GM18505 (cell line): ENCODE results near the gene MYMK.

Source experiments
- ATAC-seq: cut with Tn5 transposase; IDR thresholded peaks from one replicate; pipeline ENCODE4 v1.9.1; 2021; ENCODE audit not compliant: unreplicated experiment
- POLR2A ChIP-seq: IDR thresholded peaks from 4 replicates; pipeline ENCODE4 v1.6.1; 2011; ENCODE audit warnings: borderline replicate concordance; ENCODE audit not compliant: insufficient read depth, insufficient read length; ENCODE audit errors: extremely low read depth

The MYMK gene

GRCh38 chr9:133524146-133524545 is 613 bp downstream of the MYMK start:
- no peak for TF ChIP-seq POLR2A
- no peak for ATAC-seq

GRCh38 chr9:133523106-133523505 is 1.7 kb downstream of the MYMK start:
- ATAC-seq, result no peak
- no peak for TF ChIP-seq POLR2A

- no peak for TF ChIP-seq POLR2A
- ATAC-seq, result no peak
These were observed 2.5 kb downstream of the MYMK start for GRCh38 chr9:133522073-133522910.

- no peak for ATAC-seq
- TF ChIP-seq POLR2A, result no peak
These were observed 3.4 kb downstream of the MYMK start for GRCh38 chr9:133521122-133522072.

- no peak for TF ChIP-seq POLR2A
- no peak for ATAC-seq
These were observed 4.5 kb downstream of the MYMK start for GRCh38 chr9:133520121-133520835.

DNA sequence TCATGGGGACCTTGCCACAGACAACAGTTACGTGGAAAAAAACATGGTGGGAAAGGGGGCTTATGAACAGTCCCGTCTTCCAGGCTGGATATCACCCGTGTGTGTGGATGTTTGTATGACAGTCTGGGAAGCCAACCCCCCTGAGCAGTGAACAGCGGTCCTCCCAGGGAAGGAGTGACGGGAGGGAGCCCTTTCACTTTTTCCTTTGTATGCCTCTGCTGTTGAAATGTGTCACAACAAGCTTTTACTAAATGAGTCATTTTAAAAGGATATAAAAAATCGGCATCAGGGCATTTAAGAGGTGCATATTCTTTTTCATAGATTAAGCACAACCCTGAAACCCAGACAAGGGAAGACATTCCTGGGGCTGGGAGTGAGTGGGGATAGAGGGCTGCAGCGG is 5.1 kb downstream of the MYMK start:
- TF ChIP-seq POLR2A, result no peak
- no peak for ATAC-seq

- no peak for TF ChIP-seq POLR2A
- ATAC-seq, result no peak
These were observed 5.9 kb downstream of the MYMK start for GRCh38 chr9:133518706-133519449.

GRCh38 chr9:133518200-133518599 is 6.6 kb downstream of the MYMK start:
- no peak for TF ChIP-seq POLR2A
- no peak for ATAC-seq

DNA sequence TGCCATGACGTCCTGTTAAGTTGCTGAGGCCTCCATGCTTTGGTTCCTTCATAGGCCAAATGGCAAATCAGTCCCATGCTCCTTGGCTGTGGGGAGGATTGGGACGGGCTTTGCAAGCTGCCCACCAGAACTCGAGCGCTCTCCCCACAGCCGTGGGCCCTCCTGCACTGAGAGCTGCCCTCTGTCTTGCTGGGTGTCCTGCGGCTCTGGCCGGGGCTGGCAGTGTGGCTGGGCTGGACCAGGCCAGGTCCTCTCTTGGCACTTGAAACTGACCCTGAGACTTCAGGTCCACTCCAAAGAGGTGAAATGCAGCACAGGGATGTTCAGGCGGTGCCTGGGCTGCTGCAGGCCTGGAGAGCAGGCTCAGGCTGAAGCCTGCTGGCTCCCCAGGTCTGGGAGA is 7.0 kb downstream of the MYMK start:
- no peak for ATAC-seq

GRCh38 chr9:133516961-133517350 is 7.8 kb downstream of the MYMK start:
- no peak for TF ChIP-seq POLR2A
- ATAC-seq, result no peak

More for the DNA sequence above, 7.0 kb downstream of the MYMK start:
- no peak for TF ChIP-seq POLR2A

DNA sequence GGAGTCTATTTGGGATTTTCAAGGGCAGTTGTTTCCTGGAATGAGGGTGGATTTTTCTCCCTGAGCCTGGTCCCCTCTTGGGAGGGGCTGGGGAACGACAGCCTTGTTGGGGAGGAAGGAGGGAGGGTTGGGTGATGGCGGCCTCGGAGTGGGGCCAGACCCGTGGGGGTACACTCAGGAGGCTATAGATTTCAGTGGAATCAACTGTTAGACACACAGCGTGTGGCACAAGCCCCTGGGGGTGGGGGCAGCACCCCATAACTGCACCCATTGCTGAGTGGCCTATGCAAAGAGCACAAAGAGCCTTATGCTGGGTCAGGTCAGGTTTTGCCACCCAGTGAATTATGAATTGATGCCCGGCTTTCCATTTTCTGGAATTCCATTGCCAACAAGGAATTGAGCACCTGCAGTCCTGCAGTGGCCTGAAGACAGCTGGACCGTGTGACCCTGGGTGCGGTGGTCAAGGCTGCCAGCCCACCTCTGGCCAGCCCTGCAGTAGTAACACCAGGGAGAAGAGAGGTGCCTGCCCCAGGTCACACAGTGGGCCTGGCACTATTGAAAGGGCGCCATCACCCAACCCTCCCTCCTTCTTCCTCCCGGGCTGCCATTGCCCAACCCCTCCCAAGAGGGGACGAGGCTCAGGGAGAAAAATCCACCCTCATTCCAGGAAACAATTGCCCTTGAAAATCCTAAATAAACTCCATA is 8.4 kb downstream of the MYMK start:
- TF ChIP-seq POLR2A, result no peak
- ATAC-seq, result no peak

DNA sequence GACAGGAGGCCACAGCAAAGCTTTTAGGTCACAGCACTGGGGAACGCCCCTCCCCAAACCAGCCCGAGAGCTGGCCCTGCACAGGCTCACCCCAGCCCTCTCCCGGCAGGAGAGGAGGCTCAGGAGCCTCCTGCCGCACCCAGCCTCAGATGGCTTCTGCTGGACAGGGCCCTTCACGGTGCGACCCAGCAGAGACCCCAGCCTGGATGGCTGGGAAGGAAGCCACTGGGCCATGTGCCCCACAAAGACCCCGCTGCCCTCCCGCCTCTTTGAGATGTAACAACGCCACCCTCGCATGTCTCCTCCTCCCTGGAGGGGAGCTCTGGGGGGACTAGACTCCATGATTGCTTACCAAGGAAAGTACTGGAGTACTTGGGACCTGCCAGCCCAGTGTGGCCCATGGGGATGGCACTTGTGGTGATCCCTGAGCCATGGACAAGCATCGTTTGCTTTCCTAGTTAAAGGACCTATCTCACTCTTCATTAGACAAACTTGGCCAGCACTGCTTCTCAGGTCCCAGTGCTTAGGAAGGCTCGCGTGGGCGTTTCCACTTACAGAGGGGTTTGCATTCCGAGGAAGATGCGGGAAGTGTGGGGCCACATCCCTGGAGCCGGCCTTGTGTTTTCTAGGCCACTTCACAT is 9.0 kb downstream of the MYMK start:
- no peak for ATAC-seq
- no peak for TF ChIP-seq POLR2A

DNA sequence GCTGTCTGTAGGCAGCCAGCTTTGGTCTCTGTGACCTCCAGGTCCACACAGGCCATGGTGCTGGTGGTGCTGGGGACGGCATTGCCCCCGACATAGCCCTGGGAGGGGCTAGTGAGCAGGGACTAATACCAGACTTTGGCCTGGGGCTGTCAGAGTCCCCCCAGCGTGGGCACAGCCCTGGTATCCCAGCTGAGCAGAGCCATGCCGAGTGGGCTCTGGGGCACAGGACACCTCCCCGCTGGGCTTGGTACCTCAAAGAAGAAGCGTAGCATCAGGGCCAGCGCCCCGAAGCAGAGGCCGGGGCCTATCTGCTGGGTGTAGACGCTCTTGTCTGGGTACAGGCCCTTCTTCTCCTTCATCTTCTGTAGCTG is 9.5 kb downstream of the MYMK start:
- no peak for ATAC-seq
- no peak for TF ChIP-seq POLR2A
